ENCODE data around the gene KLHDC7A. TPM values are rescaled to one million over a fixed set of nuclear protein-coding genes. Genes with fewer than 3 reads are reported as not detected.

Gene KLHDC7A
- total RNA-seq, 1 donor from 2014 or later = not detected

DNA sequence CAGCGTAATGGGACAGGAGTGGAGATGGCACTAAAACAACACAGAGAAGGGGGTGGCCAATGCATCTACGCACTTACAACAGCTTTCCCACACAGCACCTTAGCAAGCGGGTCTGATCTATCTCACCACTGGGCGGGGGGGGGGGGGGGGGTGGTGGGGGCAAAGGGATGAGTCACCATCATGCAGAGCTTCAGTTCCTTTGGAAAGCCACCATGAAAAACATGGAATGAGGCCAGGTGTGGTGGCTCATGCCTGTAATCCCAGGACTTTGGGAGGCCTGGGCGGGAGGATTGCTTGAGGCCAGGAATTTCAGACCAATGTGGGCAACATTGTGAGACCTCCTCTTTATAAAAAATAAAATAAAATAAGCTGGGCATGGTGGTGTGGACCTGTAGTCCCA lies 47.2 kb downstream of the KLHDC7A start:
- intact Hi-C loops (cut with micrococcal nuclease) = no loop called here
- Mint-ChIP-seq H3K4me1 (ENCODE audit: low read depth) (no peaks in the 10 kb centered on the region), H3K27me3 (ENCODE audit: low read depth) (peaks cover 2% of the 10 kb centered on the region), H3K9me3 (no peaks in the 10 kb centered on the region), H3K27ac (no peak overlapping the region), H3K4me3 (ENCODE audit: low read depth) (no peak overlapping the region), H3K36me3 (ENCODE audit: low read depth) (no peaks in the 10 kb centered on the region)
- no peak for DNase-seq (ENCODE audit: low spot score)

DNA sequence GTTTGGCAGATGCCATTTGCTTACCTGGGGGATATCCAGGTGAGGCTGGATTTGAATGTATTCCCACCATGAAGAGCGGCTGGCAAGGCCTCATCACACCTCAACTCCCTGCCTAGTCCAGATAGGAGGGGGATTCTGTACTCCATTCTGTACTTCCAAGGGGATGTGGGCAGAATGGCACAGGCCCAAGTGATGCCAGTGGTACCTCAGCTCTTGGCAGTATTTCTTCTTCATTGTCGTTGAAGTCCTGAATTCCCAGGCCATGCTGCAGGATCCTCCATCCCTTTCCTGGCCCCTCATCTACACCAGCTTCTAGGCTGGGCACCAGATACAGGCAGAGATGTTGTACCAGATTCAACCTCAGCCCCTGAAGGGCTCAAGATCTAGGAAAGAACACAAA lies 47.9 kb downstream of the KLHDC7A start:
- H3K36me3 Mint-ChIP-seq (ENCODE audit: low read depth) = no peaks in the 10 kb centered on the region
- peaks cover 2% of the 10 kb centered on the region for H3K27me3 Mint-ChIP-seq (ENCODE audit: low read depth)
- DNase-seq (ENCODE audit: low spot score) = no peak
- intact Hi-C loops (cut with micrococcal nuclease) = no loop called here
- H3K4me1 Mint-ChIP-seq (ENCODE audit: low read depth) = no peaks in the 10 kb centered on the region
- H3K27ac Mint-ChIP-seq = no peak overlapping the region
- no peak overlapping the region for H3K4me3 Mint-ChIP-seq (ENCODE audit: low read depth)
- no peaks in the 10 kb centered on the region for H3K9me3 Mint-ChIP-seq

DNA sequence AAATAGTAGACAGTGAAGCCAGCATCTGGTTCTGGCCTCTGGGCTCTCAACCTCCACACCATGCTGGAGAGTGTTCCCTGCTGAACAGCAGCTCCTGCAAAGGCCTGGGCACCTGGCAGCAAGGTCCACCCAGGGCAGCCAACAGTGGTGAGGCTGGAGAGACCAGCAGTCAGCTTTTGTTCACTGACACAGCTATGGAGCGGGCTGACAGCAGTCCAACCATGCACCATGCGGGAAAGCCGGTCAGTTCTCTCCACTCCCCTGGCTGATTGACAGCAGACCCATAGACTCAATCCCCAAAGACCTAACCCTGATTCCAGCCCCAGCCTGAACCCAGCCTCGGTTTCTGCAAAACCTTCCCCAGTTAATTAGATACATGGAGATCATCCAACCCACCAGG lies 49.0 kb downstream of the KLHDC7A start:
- DNase-seq (ENCODE audit: low spot score) = no peak
- H3K27ac Mint-ChIP-seq = no peak overlapping the region
- no peaks in the 10 kb centered on the region for H3K9me3 Mint-ChIP-seq
- no peak overlapping the region for H3K4me3 Mint-ChIP-seq (ENCODE audit: low read depth)
- H3K27me3 Mint-ChIP-seq (ENCODE audit: low read depth) = peaks cover 2% of the 10 kb centered on the region
- intact Hi-C loops (cut with micrococcal nuclease) = no loop called here
- H3K36me3 Mint-ChIP-seq (ENCODE audit: low read depth) = no peaks in the 10 kb centered on the region
- no peaks in the 10 kb centered on the region for H3K4me1 Mint-ChIP-seq (ENCODE audit: low read depth)

DNA sequence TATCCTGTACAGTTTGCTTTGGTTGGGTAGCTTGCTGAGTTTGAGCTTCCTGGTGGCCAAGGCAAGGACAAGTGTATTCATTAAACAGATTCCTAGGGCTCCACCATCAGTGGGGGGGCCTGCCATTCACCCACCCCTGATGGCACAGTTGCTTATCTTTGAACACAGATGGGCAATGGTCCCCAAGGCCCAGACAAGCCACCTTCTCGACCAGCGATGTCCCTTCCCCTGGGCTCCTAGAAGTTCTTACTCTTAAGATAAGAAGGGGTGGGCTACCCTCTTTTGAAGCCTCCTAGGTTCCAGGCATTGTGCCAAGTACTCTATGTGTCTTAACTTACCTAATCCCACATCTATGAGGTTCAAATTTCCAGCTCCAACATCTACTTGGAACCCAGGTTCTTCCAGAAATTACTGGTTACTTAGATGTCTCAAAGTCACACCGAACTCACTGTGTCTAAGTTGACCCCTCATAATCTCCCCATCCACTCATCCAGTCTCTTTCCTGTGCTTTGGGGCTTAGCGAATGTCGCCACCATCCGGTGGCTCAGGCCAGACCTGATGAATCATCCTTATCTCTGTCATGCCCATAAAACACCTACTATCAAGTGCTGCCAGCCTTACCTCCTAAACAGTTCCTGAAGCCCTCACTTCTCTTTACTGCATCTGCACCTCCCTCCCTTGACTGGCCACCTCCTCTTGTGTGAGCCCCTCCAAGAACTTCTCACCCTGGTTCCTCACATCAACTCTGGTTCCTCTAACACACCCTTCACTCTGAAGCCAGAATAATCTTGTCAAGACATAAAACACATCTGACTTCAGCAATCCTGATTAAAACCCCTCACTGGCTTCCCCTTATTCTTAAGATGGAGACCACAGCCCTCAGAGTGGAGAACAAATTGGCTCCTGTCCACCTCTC lies 50.1 kb downstream of the KLHDC7A start:
- intact Hi-C loops (cut with micrococcal nuclease) = no loop called here
- Mint-ChIP-seq H3K9me3 (no peaks in the 10 kb centered on the region), H3K27me3 (ENCODE audit: low read depth) (peaks cover 2% of the 10 kb centered on the region), H3K36me3 (ENCODE audit: low read depth) (no peaks in the 10 kb centered on the region), H3K4me1 (ENCODE audit: low read depth) (no peaks in the 10 kb centered on the region), H3K4me3 (ENCODE audit: low read depth) (no peak overlapping the region), H3K27ac (no peak overlapping the region)
- DNase-seq (ENCODE audit: low spot score) = no peak

DNA sequence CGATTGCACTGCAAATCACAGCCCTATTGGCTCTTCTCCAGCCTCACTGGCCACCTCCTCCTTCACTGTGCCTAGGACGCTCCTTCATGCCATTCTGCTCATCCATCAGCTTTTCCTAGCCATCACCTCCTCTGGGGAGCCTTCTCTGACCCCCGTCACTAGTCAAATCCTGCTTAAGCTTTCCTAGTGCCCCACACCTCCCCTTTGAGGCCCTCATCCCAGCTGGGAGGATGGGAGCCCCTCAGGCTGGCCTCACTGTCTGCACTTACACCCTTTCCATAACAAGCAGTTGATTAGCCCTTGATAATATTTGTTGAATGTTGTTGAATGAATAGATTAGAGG lies 50.7 kb downstream of the KLHDC7A start:
- H3K4me1 Mint-ChIP-seq (ENCODE audit: low read depth) = no peaks in the 10 kb centered on the region
- peaks cover 2% of the 10 kb centered on the region for H3K27me3 Mint-ChIP-seq (ENCODE audit: low read depth)
- no peak overlapping the region for H3K4me3 Mint-ChIP-seq (ENCODE audit: low read depth)
- H3K36me3 Mint-ChIP-seq (ENCODE audit: low read depth) = no peaks in the 10 kb centered on the region
- no peaks in the 10 kb centered on the region for H3K9me3 Mint-ChIP-seq
- intact Hi-C loops (cut with micrococcal nuclease) = no loop called here
- DNase-seq (ENCODE audit: low spot score) = no peak
- no peak overlapping the region for H3K27ac Mint-ChIP-seq

DNA sequence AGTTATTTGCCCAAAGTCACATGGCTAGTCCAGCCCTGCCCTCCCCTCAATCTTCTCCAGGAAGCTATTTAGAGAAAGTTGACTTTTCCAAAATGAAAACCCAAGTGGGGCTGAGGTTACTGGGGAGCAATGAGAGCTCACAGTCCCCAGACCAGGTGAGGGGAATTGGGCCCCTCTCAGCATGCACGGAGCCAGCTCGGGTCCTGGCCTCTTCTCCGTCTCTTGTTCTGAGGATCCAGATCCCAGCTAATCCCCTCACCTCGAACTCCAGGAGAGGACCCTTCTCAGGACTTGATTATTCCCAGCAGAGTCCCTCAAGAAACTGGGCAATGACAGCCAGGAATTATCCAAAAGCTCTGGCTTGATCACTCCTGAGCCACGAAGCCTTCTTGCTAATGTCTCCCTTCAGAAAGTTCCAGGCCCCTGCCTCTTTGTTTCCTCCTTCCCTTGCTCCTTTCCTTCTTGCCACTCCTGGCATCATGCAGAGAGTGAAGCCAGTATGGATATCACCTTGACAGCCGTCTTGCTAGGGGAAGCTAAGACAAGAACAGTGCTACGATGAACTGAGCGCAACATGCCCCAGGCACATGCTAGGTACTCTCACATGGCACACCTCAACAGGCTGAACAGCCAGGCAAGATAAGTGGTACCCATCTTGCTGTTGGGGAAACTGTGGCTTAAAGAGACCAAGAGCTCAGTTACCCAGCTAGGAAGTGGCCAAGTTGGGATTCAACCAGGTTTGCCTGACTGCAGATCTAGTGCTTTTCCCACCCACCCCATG lies 51.9 kb downstream of the KLHDC7A start:
- H3K36me3 Mint-ChIP-seq (ENCODE audit: low read depth) = no peaks in the 10 kb centered on the region
- H3K4me1 Mint-ChIP-seq (ENCODE audit: low read depth) = no peaks in the 10 kb centered on the region
- no peak overlapping the region for H3K4me3 Mint-ChIP-seq (ENCODE audit: low read depth)
- no peak for DNase-seq (ENCODE audit: low spot score)
- peaks cover 2% of the 10 kb centered on the region for H3K27me3 Mint-ChIP-seq (ENCODE audit: low read depth)
- intact Hi-C loops (cut with micrococcal nuclease) = no loop called here
- no peaks in the 10 kb centered on the region for H3K9me3 Mint-ChIP-seq
- no peak overlapping the region for H3K27ac Mint-ChIP-seq

DNA sequence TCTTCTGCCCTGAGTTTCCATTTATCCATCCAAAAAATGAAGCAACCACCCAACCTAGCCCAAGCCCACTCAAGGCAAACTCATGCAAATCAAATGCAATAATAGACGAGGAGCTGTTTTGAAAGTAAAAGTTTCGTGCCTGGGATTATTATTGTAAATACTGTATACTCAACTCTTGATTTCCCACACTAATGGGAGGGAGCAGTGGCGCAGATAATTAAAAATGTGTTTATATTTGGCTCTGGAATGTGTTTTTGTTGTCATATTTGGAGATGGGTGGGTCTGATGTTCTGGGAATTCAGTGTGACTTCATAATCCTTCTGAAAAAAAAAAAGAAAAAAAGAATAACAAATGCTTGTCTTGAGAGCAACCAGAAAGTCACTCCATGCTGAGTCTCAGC lies 52.5 kb downstream of the KLHDC7A start:
- H3K36me3 Mint-ChIP-seq (ENCODE audit: low read depth) = no peaks in the 10 kb centered on the region
- H3K4me1 Mint-ChIP-seq (ENCODE audit: low read depth) = no peaks in the 10 kb centered on the region
- intact Hi-C loops (cut with micrococcal nuclease) = no loop called here
- no peaks in the 10 kb centered on the region for H3K9me3 Mint-ChIP-seq
- H3K27me3 Mint-ChIP-seq (ENCODE audit: low read depth) = peaks cover 2% of the 10 kb centered on the region
- H3K4me3 Mint-ChIP-seq (ENCODE audit: low read depth) = no peak overlapping the region
- no peak for DNase-seq (ENCODE audit: low spot score)
- no peak overlapping the region for H3K27ac Mint-ChIP-seq

DNA sequence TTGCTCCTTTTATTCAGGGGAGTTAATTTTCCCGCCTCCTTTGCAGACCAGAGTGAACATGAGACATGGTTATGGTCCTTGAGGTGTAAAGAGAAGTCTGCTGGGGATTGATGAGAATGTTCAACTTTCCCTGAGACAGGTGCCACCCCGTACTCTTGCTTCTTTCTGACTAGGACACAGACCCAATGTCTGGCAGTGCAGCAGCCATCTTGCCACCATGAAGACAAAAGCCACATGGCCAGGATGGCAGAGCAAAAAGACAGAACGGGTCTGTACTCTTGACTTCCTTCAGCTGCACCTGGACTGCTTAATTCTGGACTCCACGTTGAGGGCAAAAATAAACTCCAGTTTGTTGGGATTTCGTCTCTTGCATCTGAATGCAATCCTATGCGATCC lies 54.1 kb downstream of the KLHDC7A start:
- peaks cover 2% of the 10 kb centered on the region for H3K27me3 Mint-ChIP-seq (ENCODE audit: low read depth)
- DNase-seq (ENCODE audit: low spot score) = no peak
- H3K9me3 Mint-ChIP-seq = no peaks in the 10 kb centered on the region
- H3K36me3 Mint-ChIP-seq (ENCODE audit: low read depth) = no peaks in the 10 kb centered on the region
- H3K4me1 Mint-ChIP-seq (ENCODE audit: low read depth) = no peaks in the 10 kb centered on the region
- intact Hi-C loops (cut with micrococcal nuclease) = no loop called here
- no peak overlapping the region for H3K27ac Mint-ChIP-seq
- H3K4me3 Mint-ChIP-seq (ENCODE audit: low read depth) = no peak overlapping the region

Other genes with a start within 250 kb of the KLHDC7A start
- gene PAX7, start 149.9 kb downstream of the KLHDC7A start, total RNA-seq = not detected in 2 replicates